CD14-positive monocyte (primary cell): ENCODE measurements around the gene F11. TPM values are rescaled to one million over a fixed set of nuclear protein-coding genes. Genes with fewer than 3 reads are reported as not detected.
A peak's percentile ranks its signal among the peaks of the same experiment; 100 is the strongest.

Experiments used
- DNase-seq, 3 donors: peaks; one replicate each; pipeline ENCODE4 v3.0.0-alpha.2; 2011 to 2022
- H2AFZ ChIP-seq: 2 replicates; pipeline ENCODE4 v1.6.0; 2012; ENCODE audit warnings: mild to moderate bottlenecking, low read depth, low read length, inconsistent platforms; ENCODE audit not compliant: insufficient read depth, poor library complexity, severe bottlenecking
- H3K27ac ChIP-seq, 2 donors: 1 replicate in 1 of 2; 2 replicates in 1 of 2; pipeline ENCODE4 v1.5.1; 2012 to 2013; ENCODE audit warnings: low read length in 2 of 2, control low read depth in 1 of 2, inconsistent platforms in 1 of 2, low read depth in 1 of 2, mild to moderate bottlenecking in 1 of 2
- H3K27me3 ChIP-seq, 2 donors: one replicate each; pipeline versions ENCODE4 v1.6.0 to v1.6.1; 2011 to 2013; ENCODE audit warnings: low read length in 2 of 2; ENCODE audit not compliant: control insufficient read depth in 2 of 2, insufficient read depth in 2 of 2
- H3K36me3 ChIP-seq, 2 donors: replicated peaks in 1 of 2; 1 replicate in 1 of 2; 2 replicates in 1 of 2; pipeline versions ENCODE4 v1.5.1 to v1.6.1; 2012 to 2013; ENCODE audit warnings: low read length in 2 of 2, control low read depth in 1 of 2, inconsistent platforms in 1 of 2, mild to moderate bottlenecking in 1 of 2; ENCODE audit not compliant: insufficient read depth in 2 of 2, control insufficient read depth in 1 of 2
- H3K4me1 ChIP-seq, 2 donors: 1 replicate in 1 of 2; 2 replicates in 1 of 2; pipeline versions ENCODE4 v1.5.1 to v1.6.1; 2012 to 2013; ENCODE audit warnings: low read length in 2 of 2, control low read depth in 1 of 2, inconsistent platforms in 1 of 2, mild to moderate bottlenecking in 1 of 2, moderate library complexity in 1 of 2; ENCODE audit not compliant: insufficient read depth in 2 of 2, control insufficient read depth in 1 of 2
- H3K4me2 ChIP-seq: replicated peaks from 2 replicates; pipeline ENCODE3; 2012; ENCODE audit warnings: low read length, moderate library complexity, mild to moderate bottlenecking; ENCODE audit not compliant: poor library complexity, severe bottlenecking; ENCODE audit errors: extremely low read depth
- H3K4me3 ChIP-seq, 3 experiments: fragments of 200-600 bp in 1 of 3; sonication (generic) in 1 of 3; replicated peaks in 1 of 3; 1 replicate in 2 of 3; 2 replicates in 1 of 3; pipeline ENCODE4 v1.5.1; 2011 to 2013; ENCODE audit warnings: low read length in 3 of 3, mild to moderate bottlenecking in 3 of 3, control low read depth in 2 of 3, low read depth in 2 of 3, inconsistent platforms in 1 of 3, moderate library complexity in 1 of 3
- H3K79me2 ChIP-seq: 2 replicates; pipeline ENCODE4 v1.6.0; 2012; ENCODE audit warnings: mild to moderate bottlenecking, control low read depth, inconsistent platforms, low read length, moderate library complexity; ENCODE audit not compliant: insufficient read depth
- H3K9ac ChIP-seq: 2 replicates; pipeline ENCODE4 v1.6.0; 2017; ENCODE audit warnings: low read length, mild to moderate bottlenecking; ENCODE audit not compliant: insufficient read depth, poor library complexity, severe bottlenecking
- H3K9me3 ChIP-seq, 2 donors: replicated peaks in 1 of 2; 1 replicate in 1 of 2; 2 replicates in 1 of 2; pipeline versions ENCODE4 v1.5.1 to v1.6.1; 2012 to 2013; ENCODE audit warnings: low read length in 2 of 2, control low read depth in 1 of 2; ENCODE audit not compliant: control insufficient read depth in 1 of 2, insufficient read depth in 1 of 2
- H4K20me1 ChIP-seq: 2 replicates; pipeline ENCODE4 v1.6.0; 2012; ENCODE audit warnings: mild to moderate bottlenecking, low read length, control low read depth, moderate library complexity; ENCODE audit not compliant: insufficient read depth
- H3K27ac Mint-ChIP-seq, 7 donors: one replicate each; pipeline ENCODE4 v1.8.0; 2020; ENCODE audit warnings: mild to moderate bottlenecking in 7 of 7, mixed read lengths in 7 of 7, moderate library complexity in 6 of 7, inconsistent platforms in 2 of 7
- H3K27me3 Mint-ChIP-seq, 3 donors: one replicate each; pipeline ENCODE4 v1.8.0; 2021 to 2022; ENCODE audit warnings: low read depth in 3 of 3, mild to moderate bottlenecking in 3 of 3, mixed read lengths in 3 of 3, moderate library complexity in 3 of 3, inconsistent platforms in 1 of 3
- H3K36me3 Mint-ChIP-seq, 2 donors: one replicate each; pipeline ENCODE4 v1.8.0; 2020; ENCODE audit warnings: mixed read lengths in 2 of 2, inconsistent platforms in 1 of 2, mild to moderate bottlenecking in 1 of 2
- H3K4me1 Mint-ChIP-seq: one replicate; pipeline ENCODE4 v1.8.0; 2020; ENCODE audit warnings: mild to moderate bottlenecking, mixed read lengths
- H3K4me3 Mint-ChIP-seq, 2 donors: one replicate each; pipeline ENCODE4 v1.8.0; 2020; ENCODE audit warnings: mild to moderate bottlenecking in 2 of 2, mixed read lengths in 2 of 2, moderate library complexity in 1 of 2
- H3K9me3 Mint-ChIP-seq, 7 donors: one replicate each; pipeline ENCODE4 v1.8.0; 2020 to 2022; ENCODE audit warnings: mixed read lengths in 7 of 7, mild to moderate bottlenecking in 6 of 7, moderate library complexity in 6 of 7, inconsistent platforms in 2 of 7
- WGBS: methylation state at CpG from one replicate; pipeline ENCODE4 v1.1.5; 2013; ENCODE audit warnings: missing lambda C conversion rate; ENCODE audit not compliant: insufficient coverage; 5-methylcytosine and 5-hydroxymethylcytosine counted together
- intact Hi-C, 2 donors: fragments of 100-400 bp; cut with micrococcal nuclease; formaldehyde crosslinking; loops; one replicate each; pipeline versions ENCODE4 v1.15.0 to v1.15.1; 2023
- polyA plus RNA-seq, 3 donors: library from polyadenylated mRNA; depleted of rRNA in 1 of 3; unstranded in 2 of 3; stranded (reverse) in 1 of 3; fragments of 300-500 nt in 2 of 3; fragments of >200 nt in 1 of 3; fragmentation: Illumina TruSeq in 2 of 3; gene quantifications; 1 replicate in 2 of 3; 2 replicates in 1 of 3; pipeline ENCODE4 v1.2.3, GENCODE V29; 2012 to 2021
- TF ChIP-seq, protein P1 (sequence below): fragments of 200-600 bp; IDR thresholded peaks from one replicate; pipeline ENCODE4 v1.8.0; 2022; ENCODE audit warnings: antibody characterized with exemption, mild to moderate bottlenecking

Gene F11
- polyA plus RNA-seq, 3 donors = not detected

DNA sequence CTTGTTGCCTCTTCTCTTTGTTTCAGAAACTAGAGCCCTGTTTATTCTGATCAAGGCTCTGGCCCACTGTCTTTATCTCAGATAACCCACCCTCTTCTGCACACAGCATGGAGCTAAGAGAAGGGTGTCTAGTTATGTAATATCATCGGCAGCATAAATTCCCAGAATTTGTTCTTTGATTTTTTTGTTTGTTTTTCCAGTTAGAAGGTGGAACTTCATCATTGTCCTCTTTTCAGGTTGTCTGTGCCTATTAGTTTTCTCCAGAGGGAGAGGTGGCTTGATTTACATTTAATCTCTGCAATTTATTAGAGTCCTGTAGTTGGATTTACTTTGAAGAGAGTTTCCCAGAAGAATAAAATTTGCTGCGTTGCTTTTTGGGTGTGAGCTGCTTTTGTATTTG is 15.2 kb upstream of the F11 start:
- no peak overlapping the region for H3K4me3 Mint-ChIP-seq
- TF ChIP-seq, protein P1, sequence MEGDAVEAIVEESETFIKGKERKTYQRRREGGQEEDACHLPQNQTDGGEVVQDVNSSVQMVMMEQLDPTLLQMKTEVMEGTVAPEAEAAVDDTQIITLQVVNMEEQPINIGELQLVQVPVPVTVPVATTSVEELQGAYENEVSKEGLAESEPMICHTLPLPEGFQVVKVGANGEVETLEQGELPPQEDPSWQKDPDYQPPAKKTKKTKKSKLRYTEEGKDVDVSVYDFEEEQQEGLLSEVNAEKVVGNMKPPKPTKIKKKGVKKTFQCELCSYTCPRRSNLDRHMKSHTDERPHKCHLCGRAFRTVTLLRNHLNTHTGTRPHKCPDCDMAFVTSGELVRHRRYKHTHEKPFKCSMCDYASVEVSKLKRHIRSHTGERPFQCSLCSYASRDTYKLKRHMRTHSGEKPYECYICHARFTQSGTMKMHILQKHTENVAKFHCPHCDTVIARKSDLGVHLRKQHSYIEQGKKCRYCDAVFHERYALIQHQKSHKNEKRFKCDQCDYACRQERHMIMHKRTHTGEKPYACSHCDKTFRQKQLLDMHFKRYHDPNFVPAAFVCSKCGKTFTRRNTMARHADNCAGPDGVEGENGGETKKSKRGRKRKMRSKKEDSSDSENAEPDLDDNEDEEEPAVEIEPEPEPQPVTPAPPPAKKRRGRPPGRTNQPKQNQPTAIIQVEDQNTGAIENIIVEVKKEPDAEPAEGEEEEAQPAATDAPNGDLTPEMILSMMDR = no peak
- H3K9me3 Mint-ChIP-seq = peaks cover 4 to 15% (median 10%) of the 10 kb centered on the region in 7 donors
- no peak overlapping the region for H3K27ac ChIP-seq
- no peaks in the 10 kb centered on the region for H3K4me1 Mint-ChIP-seq
- H2AFZ ChIP-seq = no peak overlapping the region
- WGBS = no CpG with 5 or more reads among the region's 2 CpGs
- H3K79me2 ChIP-seq = no peaks in the 10 kb centered on the region
- no peak overlapping the region for H3K9ac ChIP-seq
- DNase-seq = no peak
- H3K4me1 ChIP-seq = no peaks in the 10 kb centered on the region
- no peaks in the 10 kb centered on the region for H3K27me3 ChIP-seq
- no peaks in the 10 kb centered on the region for H3K9me3 ChIP-seq
- H3K4me2 ChIP-seq = no peak overlapping the region
- no peak overlapping the region for H3K27ac Mint-ChIP-seq
- intact Hi-C loops = no loop called here
- H3K4me3 ChIP-seq = no peak overlapping the region
- H3K36me3 ChIP-seq = no peaks in the 10 kb centered on the region
- peaks cover 1 to 2% (median 1%) of the 10 kb centered on the region in 3 donors for H3K27me3 Mint-ChIP-seq
- H3K36me3 Mint-ChIP-seq = no peaks in the 10 kb centered on the region
- no peaks in the 10 kb centered on the region for H4K20me1 ChIP-seq

GRCh38 chr4:186255122-186255521 is 10.9 kb upstream of the F11 start:
- H3K79me2 ChIP-seq = no peaks in the 10 kb centered on the region

More at GRCh38 chr4:186255122-186255521, 10.9 kb upstream of the F11 start:
- Histone ChIP-seq H3K4me3 (no peak overlapping the region), H3K9me3 (no peaks in the 10 kb centered on the region), H3K4me2 (no peak overlapping the region), H3K27ac (no peak overlapping the region), H3K9ac (no peak overlapping the region), H3K36me3 (no peaks in the 10 kb centered on the region), H3K4me1 (no peaks in the 10 kb centered on the region), H3K27me3 (no peaks in the 10 kb centered on the region), H4K20me1 (no peaks in the 10 kb centered on the region), H2AFZ (no peak overlapping the region)
- no peak for DNase-seq
- TF ChIP-seq, protein P1 = no peak
- H3K4me1 Mint-ChIP-seq = no peaks in the 10 kb centered on the region
- H3K27me3 Mint-ChIP-seq = peaks cover 0 to 2% (median under 1%) of the 10 kb centered on the region in 3 donors
- no peak overlapping the region for H3K4me3 Mint-ChIP-seq
- peaks cover 0 to 6% (median 3%) of the 10 kb centered on the region in 7 donors for H3K9me3 Mint-ChIP-seq
- peak overlapping the region in 1 of 7 donors; percentile 53 for H3K27ac Mint-ChIP-seq
- WGBS = no CpG with 5 or more reads among the region's 3 CpGs
- H3K36me3 Mint-ChIP-seq = no peaks in the 10 kb centered on the region
- intact Hi-C loops = no loop called here
